ENCODE results near the gene HOXC9.

GRCh38 chr12:54030442-54030801 lies 30.5 kb downstream of the HOXC9 start:
- TF ChIP-seq POLR2AphosphoS5 (IDR thresholded peaks at IDR 0.05) (no peak), CTCF (IDR thresholded peaks at IDR 0.05) (no peak), POLR2A (IDR thresholded peaks at IDR 0.05) (no peak)
